HG02798 (cell line): ENCODE results near the gene ALDH1A1.

Experiments used
- ATAC-seq: cut with Tn5 transposase; IDR thresholded peaks from one replicate; pipeline ENCODE4 v1.9.1; 2021; ENCODE audit warnings: mild to moderate bottlenecking; ENCODE audit not compliant: unreplicated experiment, poor library complexity

Gene ALDH1A1

DNA sequence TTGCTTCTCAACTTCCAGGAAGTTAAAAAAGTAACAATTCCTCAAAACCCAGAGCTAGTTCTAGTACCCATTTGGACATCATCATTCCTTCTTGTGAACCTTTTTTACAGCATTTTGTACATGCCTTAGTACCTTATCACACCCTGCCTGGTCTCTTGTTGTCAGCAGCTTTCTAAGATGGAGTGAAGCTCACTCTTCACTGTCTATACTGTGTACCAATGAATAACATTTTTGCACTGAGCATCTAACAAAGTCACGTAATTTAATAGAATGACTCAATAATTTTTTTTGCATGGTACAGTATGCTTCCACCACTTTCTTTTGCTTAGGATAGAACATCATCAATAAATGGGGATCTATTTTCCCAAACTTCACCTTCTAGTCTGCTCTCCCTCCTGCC is 29.8 kb downstream of the ALDH1A1 start:
- no peak for ATAC-seq

DNA sequence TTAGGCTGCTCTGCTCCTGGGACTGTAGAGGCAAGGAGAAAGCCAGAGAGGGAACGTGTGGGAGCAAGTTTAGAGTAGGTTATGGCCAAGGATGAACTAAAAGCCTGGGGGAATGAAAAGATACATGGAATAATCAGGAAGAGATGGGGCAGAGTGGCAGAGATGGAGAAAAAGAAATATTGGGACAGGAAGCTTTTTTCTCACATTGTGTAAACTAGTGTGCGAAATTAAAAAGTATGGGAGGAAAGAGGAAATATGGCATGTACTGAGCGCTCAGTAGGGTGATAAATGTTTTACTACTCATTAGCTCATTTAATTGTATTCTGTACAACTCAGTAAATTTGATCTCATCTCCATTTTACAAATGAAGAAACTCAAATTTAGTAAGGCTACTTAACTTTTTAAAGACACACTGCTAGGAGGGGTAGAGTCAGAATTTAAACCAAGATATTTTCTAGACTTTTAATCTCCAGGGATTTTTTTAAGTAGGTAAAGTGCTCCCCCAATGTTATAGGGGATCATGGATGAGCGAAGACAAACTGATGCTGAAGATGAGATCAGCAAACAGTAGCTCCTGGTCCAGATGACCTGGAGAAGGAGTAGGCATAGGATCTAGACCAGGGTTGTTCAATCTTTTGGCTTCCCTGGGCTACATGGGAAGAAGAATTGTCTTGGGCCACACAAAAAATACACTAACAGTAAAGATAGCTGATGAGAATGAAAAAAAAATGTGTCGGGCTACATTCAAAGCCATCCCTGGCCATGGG is 30.8 kb downstream of the ALDH1A1 start:
- ATAC-seq, result no peak

DNA sequence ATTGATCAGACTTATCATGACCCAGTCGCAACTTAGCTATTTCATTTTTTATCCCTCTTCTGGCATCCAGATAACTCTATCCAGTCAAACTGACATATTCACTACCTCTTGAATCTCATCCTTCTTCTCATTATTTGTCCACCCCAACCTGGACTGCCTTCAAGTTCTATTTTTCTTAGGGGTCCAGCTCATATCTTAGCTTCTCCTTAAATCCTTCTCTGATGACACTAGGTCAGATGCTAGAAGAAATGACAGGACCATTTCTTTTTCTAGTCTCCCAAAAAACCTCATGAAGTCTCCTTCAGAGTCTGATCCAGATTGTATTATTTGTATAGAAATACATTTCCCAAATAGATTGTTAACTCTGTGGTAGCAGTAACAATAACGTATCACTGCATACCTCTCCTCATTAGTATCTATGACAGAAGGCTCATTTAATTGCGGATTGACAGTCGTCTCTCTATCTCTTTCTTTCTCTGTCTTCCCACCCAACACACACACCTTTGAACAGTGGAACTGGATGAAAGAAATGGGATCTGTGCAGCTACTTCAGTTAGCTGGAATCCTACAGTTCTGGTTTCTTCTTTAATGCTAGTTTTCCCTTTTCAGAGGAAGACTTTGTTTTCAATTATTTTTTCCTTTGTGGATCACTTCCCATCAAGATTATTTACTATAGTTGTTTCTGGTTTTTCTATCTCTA is 33.5 kb downstream of the ALDH1A1 start:
- no peak for ATAC-seq

DNA sequence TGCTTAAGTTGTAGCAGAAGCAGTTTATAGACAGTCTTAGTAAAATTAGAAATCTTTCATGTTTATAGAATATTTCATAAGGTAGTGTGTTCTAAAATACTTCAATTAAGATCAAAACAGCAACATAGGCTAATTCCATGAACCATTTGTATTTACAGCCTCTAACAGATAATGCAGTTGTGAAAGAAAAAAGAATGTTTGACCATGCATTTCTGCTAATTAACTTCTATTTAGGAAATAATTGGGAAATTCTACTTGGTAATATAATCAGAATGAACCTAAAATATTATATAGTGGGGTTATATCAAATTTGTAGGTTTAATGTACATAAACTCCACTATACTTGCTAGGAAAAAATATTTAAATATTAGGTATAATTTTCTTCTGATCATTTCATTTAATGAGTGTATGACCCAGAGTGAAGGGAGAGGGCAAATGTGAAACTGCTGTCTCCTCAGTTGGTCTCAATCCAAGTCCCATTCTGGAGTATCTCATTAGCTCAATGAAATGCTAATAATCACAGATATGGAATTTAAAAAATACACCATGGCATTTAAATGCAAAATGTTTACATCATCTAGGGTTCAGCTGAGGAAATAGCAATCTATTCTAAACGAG is 34.9 kb downstream of the ALDH1A1 start:
- no peak for ATAC-seq

DNA sequence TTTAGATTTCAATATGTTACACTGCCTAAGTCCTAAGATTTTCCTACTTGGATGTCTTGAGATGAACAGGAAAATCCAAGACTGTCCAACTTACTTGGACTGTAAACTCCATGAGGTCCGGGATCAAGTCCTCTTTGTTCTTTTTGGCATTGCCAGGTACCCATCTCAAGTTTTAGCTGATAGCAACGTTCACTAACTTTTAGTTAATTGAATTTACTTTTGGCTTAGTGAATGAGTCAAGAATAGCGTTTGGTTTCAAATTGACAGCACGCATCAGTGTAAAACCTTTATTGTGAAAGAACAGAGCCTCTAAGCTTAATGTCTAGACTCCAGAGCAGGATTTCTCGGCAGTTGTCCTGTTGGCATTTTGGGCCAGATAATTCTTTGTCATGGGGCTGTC is 37.2 kb downstream of the ALDH1A1 start:
- ATAC-seq, result no peak

DNA sequence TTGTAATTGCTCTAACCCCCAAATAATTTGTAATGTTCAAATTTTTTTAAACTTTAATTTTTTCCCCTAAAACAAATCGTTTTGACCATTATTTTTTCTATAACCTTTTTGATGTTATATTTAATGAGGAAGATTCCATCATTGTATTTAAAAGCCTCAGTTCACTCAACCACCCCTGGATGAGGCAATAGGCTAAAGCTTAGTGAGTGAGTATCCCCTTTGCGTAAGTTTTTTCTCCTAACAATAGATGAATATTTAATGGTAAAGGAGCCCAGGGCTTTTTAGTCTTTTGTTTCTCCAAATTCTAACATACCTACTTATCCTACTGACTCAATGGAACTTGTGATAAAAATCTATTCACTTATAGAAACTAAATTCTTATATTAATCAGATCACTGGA is 38.1 kb downstream of the ALDH1A1 start:
- no peak for ATAC-seq

DNA sequence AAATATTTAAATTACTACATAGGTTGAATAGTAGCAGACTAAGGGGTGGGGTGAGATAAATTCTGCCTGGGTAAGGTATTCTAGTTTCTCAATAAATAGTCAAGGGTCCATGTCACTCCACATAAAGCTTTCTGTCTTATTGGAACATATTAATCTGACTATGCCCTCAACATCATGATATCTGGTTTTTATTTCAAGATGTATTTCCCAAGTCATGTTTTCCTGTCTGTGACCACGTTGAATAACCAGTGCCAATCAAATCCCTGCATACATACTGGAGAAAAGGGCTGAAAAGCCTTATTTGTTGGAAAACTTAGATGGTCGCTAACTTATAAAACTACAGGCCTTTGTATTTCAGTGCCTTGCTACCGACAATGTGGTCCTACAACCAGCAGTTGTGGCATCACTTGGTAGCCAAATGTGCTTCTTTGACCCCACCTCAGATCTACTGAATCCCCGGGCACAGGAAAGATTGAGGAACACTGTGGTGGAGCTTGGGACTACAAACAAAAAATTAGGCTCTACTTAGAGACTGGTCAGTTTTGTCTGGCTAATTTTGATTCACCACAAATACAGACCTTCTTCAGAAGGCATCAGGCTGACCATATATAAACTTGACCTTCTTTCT is 39.4 kb downstream of the ALDH1A1 start:
- ATAC-seq, result no peak

DNA sequence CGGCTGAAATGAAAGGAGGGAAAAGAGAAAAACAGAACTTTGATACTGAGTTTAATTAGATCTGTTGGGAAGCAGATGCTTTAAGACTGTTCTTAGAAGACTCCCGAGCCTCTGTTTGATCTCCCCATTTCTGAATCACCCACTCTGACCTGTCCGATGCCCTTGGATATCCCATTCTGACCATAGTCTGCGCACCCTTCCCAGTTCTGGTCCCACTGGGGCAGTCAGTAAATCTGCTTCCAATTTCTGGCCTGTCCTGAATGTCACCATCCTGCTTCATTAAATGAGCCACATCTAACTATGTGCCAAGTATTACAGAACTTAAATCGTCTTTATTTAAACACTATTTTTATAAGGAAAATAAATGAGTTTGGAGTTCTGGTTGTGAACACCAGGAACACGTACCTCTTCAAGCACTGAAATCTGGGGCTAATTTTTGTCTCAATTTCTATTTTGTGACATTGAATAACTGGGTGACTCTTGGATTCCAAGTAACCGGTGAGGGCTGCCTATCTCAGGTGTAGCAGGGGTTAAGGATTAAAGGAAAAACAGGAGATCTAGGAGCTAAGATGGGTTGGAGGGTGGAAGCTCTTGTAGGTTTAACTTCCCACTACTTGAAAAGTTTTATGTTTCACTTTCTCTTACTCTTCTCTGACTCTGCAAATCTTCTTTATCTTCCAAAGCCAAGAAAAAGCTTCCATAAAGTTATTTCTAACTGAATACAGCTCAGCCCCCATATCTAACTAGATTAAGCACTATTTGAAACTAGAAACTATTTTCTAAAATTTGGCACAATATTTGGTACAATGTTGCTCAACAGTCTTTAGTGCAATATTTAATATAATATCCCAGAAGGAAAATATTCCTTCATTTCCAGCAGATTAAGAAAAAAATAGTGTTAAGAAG is 40.1 kb downstream of the ALDH1A1 start:
- ATAC-seq, result no peak

DNA sequence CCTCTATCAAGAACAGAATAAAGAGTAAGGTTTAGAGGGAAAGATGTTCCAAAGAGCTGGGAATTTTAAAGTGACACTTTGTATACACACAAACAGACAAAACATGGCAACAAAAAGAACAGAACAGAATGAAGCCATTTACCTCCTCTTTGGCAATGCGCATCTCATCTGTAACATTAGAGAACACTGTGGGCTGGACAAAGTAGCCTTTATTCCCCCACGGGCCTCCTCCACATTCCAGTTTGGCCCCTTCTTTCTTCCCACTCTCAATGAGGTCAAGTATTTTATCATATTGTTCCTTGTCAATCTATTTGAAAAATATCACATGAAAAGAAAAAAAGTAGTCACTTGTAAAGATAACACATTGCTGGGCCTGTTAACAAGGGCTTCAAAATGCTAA is 41.0 kb downstream of the ALDH1A1 start:
- no peak for ATAC-seq

DNA sequence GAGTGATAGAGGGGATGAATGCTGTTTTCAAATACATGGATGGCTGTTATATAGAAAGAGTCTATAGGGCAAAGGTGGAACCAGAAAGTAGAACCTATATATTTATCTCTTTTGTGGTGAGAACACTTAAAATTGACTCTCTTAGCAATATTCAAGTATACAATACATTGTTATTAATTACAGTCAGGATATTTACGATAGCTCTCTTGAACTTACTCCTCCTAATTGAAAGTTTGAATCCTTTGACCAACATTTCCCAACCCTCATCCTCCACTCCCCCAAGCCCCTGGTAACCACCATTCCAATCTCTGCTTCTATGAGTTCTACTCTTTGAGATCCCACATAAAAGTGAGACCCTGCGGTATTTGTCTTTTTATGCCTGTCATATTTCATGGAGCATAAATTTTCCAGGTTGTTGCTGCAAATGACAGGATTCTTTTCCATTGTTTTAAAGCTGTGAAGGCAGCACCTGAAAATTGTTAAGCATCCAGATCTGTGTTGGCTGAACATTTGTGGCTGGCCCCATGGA is 41.5 kb downstream of the ALDH1A1 start:
- no peak for ATAC-seq

DNA sequence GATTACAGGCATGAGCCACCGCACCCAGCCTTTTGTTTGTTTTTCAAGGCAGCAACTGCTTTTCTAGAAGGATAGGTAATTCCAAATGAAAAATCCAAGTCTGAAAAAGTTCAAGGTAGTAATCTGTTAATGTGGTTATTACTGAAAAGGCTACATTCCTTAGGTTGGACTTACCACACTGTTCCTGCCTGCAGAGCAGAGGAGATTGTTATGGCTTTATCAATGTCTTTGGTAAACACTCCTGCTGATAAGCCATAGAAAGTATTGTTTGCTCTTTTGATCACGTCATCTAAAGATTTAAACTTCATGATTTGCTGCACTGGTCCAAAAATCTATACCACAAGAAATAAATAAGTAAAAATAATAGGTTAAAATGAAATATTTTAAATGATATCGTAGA is 43.4 kb downstream of the ALDH1A1 start:
- ATAC-seq, result no peak

DNA sequence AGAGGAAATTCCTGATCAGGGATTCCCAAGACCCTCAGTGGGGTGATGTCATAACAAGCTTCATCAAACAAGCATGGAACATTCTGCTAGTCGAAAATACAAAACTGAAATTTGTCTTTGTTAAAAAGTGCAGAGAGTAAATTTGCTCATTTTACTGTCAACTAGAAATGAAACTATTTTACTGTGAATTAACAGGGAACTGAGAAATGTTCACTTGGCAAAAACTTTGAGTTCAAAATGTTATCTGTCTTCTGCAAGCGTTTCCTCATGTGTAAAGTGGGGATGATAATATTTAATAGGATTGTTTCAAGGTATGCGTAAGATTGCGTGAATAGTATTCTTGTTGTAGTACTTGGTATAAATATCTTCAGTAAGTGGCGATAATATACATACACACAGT is 45.4 kb downstream of the ALDH1A1 start:
- no peak for ATAC-seq

DNA sequence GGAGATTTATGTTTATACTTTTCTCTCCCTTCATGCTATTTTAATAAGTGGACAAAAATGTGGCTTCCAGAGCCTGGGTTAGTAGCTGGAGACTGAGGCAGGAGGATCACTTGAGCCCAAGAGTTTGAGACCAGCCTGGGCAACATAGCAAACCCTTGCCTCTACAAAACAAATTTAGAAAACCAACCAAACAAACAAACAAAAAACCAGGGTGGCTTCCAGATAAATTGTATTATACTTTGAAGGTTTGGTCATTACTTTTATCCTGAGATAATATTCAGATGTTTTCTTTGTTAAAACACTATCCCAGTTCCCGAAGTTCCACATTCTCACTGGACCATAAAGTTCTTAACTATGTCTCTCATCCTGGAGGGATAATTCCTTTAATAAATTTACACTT is 46.0 kb downstream of the ALDH1A1 start:
- no peak for ATAC-seq

DNA sequence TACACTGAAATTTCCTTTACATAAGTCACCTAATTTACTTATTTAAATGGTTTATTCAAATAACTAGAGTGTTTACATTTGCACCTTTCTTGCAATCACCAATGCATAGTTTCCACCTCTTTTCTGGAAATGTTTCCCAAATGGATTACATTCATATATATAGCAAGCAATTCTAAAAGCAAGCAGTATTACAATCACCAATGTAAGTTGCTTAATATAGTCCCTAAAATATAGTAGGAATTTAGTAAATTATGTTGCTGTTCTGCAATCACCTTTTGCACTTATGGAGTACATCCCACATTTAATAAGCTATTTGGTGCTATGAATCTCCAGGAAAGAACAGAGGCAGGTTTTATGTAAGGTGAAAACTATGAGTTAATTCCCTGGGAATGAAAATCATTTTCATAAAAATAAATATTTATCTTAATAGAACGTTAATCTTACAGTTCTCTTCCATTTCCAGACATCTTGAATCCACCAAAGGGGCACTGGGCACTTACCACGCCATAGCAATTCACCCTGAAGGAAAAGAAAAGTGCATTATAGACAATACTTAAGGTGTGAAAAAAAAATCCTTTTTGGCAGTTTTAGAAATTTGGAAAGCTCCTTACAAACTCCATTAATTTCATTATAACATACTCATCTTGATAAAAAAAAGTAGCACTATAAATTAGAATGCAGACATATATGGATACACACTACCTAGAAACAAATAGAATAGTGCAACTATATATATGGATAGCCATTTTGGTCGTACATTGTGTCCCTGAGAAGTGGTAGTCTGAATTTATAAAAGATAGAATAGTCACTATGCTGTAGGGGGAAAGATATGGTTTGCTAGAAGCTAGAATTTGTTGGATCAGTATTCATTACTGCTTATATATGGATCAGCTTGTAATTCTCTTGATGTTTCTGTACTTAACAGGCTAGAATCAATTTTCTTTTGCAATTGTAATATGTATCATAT is 47.1 kb downstream of the ALDH1A1 start:
- ATAC-seq, result no peak

DNA sequence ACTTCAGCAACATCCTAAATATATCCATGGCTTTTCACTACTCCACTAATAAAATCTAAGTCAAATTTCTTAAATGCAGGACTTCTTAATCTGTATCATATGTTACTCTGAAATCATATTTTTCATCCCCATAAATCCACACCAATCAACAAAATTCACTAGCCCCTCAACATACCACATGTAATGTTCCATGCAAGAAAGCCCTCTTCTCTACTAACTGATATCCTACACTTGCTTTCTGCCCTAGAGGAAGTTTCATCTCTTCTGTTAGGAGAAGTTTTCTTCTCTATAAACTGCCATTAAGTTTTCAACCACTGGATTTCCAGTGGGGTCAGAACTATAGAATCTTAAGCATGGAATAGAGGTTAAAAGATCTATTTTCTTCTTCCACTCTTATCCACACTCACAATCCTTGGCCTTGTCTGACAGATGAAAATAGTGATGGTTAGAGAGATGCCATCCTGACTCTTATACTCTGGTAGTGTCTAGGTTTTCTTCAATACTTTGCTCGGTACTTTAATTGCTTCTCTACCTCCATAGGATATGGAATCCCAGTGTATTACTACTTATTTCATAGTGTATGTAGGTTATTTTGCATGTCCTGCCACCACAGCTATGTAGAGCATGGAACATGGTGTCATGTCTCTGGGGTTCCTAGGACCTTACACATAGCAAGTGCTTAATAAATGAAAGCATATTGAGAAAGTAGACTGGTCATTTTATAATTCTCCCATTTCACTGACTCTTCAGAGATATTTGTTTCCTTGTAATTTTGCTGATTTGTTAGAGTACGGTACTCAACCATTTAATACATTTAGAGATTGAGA is 48.4 kb downstream of the ALDH1A1 start:
- no peak for ATAC-seq

DNA sequence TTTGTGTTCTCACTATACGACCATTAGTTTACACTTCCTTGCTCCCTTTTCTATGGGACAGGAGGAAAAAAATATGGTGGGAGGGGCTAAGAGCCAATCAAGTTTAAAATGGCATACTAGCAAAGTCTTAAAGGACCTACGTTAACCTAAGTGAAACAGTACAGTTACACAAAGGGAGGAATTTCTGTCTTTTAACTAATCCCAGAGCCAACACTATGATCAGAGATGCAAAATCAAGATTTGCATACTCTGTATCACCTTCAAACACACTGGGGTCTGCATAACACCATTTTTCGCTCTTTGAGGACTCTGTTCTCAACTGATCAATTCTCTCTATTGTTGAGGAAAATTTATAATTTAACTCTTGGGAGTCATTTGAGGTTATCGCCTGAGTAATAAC is 49.8 kb downstream of the ALDH1A1 start:
- no peak for ATAC-seq

DNA sequence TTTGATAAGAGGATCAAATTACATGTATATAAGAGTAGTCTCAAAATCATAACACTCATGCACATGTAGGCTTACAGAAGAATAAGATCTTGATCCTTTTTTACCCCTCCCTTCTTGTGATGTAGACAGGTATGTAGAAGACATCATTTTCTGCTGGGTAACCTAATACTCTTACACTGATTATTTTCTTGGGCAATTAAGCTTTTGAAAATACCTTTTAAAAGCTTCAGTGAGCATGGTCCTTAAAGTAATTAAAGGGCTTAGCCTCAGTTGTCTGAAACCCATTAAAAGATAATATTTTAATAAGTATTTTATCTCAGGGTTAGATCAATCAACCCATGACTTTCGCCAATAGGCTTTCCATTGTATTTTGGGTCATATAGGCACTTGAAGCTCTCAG is 50.6 kb downstream of the ALDH1A1 start:
- ATAC-seq, result no peak
